HG02943 (cell line): ENCODE results near the gene ZDHHC8.

Experiments
- ATAC-seq: cut with Tn5 transposase; IDR thresholded peaks from one replicate; pipeline ENCODE4 v1.9.1; 2021; ENCODE audit warnings: mild to moderate bottlenecking, low read depth, moderate library complexity; ENCODE audit not compliant: unreplicated experiment

The ZDHHC8 gene, protein sequence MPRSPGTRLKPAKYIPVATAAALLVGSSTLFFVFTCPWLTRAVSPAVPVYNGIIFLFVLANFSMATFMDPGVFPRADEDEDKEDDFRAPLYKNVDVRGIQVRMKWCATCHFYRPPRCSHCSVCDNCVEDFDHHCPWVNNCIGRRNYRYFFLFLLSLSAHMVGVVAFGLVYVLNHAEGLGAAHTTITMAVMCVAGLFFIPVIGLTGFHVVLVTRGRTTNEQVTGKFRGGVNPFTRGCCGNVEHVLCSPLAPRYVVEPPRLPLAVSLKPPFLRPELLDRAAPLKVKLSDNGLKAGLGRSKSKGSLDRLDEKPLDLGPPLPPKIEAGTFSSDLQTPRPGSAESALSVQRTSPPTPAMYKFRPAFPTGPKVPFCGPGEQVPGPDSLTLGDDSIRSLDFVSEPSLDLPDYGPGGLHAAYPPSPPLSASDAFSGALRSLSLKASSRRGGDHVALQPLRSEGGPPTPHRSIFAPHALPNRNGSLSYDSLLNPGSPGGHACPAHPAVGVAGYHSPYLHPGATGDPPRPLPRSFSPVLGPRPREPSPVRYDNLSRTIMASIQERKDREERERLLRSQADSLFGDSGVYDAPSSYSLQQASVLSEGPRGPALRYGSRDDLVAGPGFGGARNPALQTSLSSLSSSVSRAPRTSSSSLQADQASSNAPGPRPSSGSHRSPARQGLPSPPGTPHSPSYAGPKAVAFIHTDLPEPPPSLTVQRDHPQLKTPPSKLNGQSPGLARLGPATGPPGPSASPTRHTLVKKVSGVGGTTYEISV

DNA sequence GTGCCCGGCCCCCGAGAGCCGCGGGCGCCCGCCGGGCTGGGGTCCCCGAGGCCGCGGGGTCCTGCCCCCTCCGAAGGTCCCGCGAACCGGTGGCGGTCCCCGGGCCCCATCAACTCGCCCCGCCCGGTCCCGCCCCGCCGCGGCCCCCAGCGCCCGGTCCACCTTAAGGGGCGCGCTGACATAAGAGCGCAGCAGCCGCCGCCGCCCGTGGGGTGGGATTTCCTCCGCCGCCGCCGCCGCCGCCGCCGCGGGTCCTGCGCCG lies at the start of gene ZDHHC8:
TSS of gene ZDHHC8 (plus strand) at position 208 of the 262 bp plus-strand sequence. CDS start 144 bp downstream, outside the sequence.
- no peak for ATAC-seq

DNA sequence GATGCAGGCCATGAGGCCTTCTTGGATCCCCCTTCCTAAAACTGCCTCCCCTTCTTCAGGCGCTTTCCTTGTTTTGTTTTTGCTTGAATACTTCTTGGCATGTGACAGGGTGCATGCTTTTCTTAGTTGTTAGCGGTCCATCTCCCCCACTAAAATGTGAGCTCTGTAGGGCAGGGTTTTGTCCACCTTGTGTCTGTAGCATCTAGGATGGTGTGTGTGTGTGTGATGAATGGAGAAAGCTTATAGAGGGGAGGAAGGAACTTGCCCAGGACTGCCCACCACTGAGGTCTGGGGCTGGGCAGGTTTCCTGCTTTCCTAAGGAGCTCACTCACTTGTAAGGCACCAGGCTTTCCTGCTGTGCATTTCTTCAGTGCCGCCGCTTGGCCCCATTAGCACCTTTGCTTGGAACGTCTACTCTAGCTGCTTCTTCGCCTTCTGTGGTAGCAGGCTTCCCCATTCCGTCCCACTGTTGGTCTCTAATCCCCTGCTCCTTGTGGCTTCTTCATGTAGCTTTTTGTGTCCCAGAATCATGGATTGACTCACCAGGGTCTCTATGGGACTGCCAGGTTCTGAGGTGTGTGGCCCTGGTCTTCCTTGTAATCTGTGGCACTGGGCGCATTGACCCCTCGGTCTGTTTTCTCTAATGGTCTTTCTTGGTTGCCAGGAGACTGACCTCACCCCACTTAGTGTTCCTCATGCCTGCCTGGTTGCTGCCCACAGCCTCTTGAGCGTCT lies 48.3 kb upstream of the ZDHHC8 start:
- no peak for ATAC-seq

DNA sequence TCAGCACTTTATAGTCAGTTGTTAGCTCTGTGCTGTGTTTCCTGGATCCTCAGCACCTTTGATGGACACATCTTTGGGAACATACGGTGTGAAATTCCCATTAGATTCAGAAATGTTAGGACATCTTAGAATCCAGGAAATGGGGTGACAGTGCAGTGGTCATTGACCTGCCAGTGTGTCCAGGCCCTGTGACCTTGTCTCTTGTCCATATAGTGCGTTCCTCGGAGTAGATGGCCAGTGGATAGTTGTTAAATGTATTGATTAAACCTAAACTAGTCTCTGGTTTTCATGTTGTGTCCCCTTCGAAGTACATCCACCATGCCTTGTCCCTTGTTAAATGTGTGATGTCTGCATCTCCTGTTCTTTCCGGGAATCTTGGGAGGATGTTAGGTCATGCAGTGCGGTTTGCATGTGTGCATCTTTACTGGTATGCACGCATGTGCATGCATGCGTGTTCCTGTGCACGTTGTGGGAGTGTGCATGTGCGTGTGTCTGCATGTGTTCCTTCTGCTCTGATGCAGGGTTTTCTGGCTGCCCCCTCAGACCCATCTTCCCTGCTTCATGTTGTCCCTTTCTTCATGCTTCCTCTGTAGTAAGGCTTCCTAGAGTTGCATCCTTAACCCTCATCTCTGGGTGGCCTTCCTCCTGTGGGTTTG lies 47.6 kb upstream of the ZDHHC8 start:
- no peak for ATAC-seq

DNA sequence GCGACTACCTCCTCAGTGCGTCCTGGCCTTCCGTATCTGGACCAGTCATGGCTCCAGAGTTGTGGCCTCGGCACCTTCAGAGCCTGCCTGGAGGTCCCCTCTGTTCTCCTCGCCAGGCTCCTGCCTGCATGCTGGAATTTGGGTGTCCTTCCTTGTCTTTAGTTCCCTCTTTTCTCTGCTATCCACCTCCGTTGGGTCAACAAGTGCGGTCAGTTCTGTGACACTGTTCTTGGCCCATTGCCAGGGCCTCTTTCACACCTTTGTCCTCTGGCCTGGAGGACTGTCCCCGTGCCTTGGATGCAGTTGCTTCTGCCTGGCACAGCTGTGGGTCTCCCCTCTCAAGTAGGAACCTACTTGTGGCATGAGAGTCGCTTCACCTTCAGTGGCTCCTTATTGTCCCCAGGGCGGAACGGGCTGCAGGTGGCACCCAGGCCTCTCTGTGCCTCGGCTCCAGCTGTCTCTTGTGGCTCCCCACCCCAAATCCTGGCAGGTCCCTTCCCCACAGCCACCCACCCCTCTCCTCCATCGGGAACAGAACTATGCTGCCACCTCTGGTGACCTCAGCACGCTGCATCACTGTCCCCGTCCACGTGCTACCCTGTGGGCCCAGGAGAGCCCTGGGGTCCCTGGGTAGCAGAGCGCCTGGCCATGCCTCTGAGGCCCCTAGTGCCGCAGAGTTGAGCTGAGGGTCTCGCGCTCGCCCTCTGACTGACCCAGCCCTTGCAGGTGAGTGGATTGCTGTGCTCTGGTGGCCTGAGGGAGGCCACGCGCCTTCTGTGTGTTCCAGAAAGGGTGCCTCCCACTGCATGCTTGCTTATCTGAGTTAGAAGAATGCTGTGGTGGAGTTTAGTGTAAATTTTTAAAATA lies 46.8 kb upstream of the ZDHHC8 start:
- ATAC-seq = no peak

DNA sequence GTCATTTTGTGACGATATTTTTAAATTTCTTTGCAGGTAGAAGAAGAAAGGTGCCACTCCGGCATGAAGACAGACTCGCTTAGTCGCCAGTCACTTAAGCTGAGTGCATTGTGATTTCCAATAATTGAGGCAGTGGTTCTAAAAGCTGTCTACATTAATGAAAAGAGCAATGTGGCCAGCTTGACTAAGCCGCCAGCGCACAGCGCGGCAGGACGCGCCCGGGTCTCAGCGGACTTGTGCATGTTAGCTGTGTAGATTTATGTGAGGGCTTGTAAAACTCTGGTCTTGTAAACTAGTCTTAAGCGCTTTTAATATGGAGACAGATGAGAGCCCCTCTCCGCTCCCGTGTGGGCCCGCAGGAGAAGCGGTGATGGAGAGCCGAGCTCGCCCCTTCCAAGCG lies 46.0 kb upstream of the ZDHHC8 start:
- no peak for ATAC-seq

DNA sequence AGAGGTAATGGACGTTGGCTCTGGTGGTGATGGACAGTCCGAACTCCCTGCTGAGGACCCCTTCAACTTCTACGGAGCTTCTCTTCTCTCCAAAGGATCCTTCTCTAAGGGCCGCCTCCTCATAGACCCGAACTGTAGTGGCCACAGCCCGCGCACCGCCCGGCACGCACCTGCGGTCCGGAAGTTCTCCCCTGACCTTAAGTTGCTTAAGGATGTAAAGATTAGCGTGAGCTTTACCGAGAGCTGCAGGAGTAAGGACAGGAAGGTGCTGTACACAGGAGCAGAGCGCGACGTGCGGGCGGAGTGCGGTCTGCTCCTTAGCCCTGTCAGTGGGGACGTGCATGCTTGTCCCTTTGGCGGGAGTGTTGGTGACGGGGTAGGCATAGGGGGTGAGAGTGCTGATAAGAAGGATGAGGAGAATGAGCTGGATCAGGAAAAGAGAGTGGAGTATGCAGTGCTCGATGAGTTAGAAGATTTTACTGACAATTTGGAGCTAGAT lies 45.5 kb upstream of the ZDHHC8 start:
- no peak for ATAC-seq

DNA sequence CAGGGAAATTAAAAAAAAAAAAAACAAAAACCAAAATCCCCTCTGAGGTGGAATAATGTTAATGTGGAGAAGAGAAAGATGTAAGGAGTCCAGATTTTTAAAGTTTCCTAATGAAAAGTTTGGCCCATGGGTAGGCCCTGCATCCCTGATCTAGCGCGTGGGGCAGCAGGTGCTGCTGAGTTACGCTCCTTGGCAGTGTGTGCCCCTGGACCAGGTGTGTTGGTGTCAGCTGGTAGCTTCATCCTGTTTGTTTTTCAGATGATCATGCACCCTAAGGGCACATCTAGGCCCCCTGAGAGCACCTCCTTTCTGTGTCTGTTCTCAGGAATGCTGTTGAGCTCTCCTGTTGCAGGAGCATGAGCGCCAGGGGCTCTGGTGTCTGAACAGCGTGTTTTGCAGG lies 44.8 kb upstream of the ZDHHC8 start:
- no peak for ATAC-seq

DNA sequence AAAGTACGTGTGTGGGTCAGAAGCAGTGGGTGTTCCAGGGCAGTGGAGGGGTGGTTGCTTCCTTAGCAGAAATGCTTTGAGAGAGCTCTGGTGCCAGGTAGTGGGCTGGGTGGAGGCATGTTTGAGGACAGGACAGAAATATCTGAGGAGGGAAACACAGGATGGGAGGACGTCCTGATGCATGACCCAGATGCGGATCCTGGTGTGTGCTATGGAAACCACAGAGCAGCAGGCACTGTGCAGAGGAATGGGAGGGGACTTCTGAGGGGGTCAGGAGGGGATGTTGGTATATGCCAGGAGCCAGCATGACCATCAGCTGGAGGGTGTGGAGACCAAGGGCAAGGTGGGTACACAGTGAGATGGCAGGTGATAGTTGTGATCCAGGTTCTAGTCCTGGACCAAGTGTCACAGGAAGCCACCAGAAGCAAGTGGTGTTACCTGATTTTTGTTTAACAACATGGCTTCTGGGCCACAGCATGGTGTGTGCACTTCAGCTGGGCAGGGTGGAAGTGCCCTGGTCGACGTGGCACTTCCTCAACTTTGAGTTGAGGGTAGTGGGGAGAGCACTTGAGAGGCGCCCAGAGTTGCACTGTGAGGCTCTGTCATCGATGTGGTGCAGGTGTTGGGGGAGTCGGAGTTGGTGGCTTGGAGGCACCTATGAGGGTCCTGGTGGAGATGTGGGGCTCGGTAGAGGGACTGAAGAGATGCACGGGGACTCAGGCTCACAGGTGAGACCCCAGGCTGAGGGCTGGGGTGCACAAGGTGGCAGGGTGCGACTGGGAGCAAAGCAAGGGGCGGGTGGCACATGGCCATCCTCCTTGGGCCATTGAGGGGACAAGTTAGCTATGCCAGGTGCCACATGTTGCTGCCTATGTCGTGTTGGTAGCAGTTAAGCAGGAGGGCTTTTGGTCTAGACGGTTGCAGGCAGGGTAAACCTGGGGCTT lies 44.0 kb upstream of the ZDHHC8 start:
- no peak for ATAC-seq

DNA sequence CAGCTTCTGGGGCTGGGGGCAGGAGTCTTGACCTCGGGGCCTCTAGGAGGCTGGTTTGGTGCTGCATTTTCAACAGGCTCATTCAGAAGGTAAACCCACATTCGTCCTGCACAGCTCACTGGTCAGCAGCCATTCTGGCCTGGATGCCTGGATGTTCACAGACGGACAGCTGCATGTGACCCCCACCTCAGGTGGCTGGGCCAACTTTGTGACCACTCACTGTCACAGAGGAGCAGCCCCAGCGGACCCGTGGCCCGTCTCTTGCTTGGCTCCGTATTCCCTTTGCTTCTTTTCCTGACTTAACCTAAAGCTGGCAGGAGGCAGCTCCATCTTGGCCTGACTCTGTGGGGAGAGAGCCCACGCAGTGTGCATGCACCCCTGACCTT lies 43.3 kb upstream of the ZDHHC8 start:
- ATAC-seq = no peak

DNA sequence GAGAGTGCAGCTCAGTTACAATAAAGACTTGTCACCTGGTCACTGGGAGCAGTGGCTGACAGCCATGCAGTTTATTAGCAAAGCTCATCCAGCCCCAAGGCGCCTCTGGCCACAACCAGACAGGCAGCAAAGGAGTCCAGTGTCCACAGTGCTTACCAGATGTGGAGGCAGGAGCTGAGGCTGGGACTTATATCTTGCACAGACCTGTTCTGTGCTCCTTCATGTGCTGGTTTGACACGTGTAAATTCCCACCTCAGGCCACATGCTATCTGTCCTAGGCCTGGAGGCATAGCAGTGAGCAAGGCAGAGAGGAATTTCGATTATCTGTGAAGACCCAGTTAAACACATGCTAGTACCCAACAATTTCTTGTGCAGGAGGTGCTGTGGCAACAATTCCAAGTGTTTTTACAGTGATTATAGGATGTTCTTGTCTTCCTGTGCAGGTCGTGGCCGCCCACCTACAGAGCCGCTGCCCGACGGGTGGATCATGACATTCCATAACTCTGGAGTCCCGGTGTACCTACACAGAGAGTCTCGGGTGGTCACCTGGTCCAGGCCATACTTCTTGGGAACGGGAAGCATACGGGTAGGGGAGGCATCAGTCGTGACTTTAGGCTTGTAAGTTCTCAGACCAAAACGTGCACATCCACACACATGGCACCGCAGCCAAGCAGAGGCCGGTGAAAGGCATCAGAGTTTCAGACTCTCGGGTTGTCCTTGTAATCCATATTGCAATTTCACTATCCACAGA lies 42.2 kb upstream of the ZDHHC8 start:
- ATAC-seq = no peak

DNA sequence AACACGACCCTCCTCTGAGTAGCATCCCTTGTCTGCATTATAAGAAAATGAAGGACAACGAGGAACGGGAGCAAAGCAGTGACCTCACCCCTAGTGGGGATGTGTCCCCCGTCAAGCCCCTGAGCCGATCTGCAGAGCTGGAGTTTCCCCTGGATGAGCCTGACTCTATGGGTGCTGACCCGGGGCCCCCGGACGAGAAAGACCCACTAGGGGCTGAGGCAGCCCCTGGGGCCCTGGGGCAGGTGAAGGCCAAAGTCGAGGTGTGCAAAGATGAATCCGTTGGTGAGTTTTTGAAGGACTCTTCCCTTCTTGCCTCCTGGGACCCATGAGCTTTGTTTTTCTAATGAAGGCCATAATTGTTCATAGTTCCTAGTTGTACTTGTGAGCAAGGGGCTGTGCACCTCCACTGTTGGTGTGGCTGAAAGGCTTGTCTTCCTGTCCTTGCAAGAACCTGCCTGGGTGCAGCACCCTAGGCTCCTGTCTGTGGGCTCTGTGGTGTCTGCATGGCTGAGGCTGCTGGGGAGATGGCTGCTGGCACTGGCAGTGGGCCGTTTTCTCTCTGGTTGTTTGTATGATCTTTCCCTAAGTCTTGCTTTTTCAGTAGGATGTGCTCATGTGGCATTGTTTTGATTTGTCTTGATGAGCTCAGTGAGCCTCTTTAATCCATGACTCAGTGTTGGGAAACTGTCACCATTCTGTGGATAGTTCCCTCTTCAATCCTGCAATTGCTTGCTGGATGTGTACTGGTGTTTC lies 41.5 kb upstream of the ZDHHC8 start:
- no peak for ATAC-seq

DNA sequence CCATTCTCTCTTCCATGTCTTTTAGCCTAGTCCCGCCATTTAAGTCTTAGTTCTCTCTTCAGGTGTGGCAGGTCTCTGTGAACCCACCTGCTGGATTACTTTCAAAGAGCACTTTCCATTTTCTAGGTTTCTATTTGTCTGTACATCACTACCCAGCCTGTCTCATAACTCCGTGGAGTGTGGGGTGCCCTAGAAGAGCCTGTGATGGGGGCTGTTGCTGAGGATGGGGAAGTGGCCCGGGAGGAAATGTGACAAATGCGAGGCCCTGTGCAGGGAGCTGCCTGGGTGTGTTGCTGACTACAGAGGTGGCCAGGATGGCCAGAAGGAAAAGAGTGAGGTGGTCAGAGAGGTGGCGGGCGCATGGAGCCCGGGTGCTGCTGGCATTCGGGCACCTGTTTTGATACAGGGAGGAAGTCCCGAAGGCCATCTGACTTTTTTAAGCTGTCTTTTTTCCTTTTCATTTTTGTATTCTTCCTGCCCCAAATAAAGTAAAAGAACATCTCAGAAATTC lies 40.8 kb upstream of the ZDHHC8 start:
- ATAC-seq = no peak

DNA sequence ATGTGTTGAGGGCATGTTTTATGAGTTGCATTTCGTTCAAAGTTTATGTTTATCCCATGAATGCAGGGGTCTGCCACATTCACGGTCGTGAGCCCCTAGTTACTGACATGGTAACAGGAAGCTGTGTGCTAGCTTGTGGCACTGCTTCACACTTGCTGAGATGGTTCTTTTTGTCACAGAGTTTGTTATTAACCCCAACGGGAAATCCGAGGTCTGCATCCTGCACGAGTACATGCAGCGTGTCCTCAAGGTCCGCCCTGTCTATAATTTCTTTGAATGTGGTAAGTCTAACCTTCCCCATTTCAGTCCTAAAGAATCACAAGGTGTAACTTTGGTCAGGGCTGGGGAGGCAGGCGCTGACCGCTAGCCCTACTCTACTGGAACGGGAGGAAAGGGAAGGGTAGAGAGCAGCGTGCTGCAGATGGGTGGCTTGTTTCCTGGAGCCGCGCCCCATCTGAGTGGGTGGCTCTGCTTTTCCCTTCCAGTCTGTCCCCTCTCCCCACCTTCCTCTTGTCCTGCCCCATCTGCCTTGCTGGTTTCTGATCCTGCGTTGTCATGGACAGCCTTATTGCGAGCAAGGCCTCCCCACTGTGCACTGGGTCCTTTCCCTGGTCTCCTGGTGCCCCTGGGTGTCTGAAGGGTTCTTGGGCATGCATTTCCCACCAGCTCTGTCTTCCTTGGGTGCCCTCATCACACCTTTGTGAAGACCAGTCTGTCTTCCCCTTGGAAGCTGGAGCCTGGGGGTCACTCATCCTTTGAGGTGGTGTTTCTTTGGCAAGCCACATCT lies 39.7 kb upstream of the ZDHHC8 start:
- no peak for ATAC-seq

DNA sequence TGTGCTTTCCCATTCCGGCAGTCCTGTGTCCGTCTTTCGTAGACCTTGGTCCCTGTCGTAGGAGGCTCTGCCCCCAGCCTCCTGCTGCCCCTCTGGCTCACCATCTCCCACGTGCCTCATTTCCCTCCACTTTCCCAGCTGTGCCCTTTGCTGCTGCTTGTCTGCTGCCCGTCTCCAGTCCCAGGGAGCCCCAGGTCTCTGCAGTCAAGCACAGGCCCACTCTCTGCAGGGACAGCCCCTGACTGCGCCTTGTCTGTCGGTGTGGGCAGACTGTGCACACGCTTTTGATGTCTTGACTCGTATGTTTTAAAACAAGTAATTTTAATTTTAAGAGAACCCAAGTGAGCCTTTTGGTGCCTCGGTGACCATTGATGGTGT lies 39.1 kb upstream of the ZDHHC8 start:
- ATAC-seq = no peak

DNA sequence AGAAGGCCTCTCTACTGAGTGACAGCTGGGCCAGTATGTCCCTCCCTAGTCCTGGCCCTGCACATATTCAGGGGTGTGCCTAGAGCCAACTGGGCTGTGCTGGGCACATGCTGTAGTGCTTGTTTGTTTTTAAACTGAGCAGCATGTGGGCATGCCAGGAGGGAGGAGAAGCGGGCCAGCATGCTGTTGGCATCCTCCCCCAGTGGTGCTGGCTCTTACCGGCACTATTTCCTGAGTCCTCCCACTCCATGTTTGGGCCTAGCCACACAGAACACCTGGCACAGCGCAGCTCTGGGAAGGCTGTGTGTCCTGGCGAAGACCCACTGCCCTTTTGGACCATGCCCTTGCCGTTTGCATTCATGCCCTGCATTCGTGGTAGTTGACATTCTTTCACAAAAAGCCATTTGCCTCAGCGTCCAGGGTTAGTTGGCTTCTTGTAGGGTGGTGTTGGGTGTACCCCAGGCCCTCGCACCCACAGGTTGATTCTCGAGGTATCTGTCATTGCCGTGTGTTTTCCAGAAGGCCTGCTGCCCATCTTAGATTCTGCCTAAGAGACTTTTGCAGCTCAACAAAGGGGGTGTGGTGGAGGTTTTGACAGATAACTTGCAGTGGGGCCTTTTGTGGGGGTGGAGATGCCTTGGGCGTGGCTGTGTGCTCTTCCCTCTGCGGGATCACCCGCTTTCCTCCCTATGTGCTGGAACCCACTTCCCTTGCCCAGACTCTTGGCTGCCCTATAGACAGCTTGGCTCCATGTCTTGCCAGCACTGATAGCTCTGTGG lies 38.0 kb upstream of the ZDHHC8 start:
- ATAC-seq = no peak
